Measurements from ENCODE around the gene GLRX3. TPM values are rescaled to one million over a fixed set of nuclear protein-coding genes. Genes with fewer than 3 reads are reported as not detected.
A peak's percentile ranks its signal among the peaks of the same experiment; 100 is the strongest.

Gene GLRX3
- total and polyA plus RNA-seq, 2 of the 13 experiments (the other 11 are each of a cell fraction or from before 2014, with no cell fraction given): 91.4 to 135 TPM

- CTCF ChIA-PET (ENCODE audit: low intra/inter-chr PET ratio, low total read pairs): no interaction called here
- no CpG with 5 or more reads among the region's 17 CpGs for WGBS (ENCODE audit: low lambda C conversion rate)
- no peak for TF ChIP-seq NCOA1 (CRISPR knock-in tag; IDR thresholded peaks at IDR 0.05)
- peak; percentile 54; the same call in 1 of the 2 replicates for TF ChIP-seq HNF1B (CRISPR knock-in tag; IDR thresholded peaks at IDR 0.05)
- no peak for TF ChIP-seq ZNF747 (CRISPR knock-in tag; IDR thresholded peaks at IDR 0.05; ENCODE audit: borderline replicate concordance)
- TF ChIP-seq NAIF1 (CRISPR knock-in tag; IDR thresholded peaks at IDR 0.05; ENCODE audit: borderline replicate concordance): 0 out of 2 replicates have a peak, but pooled peaks have one; percentile 1
- TF ChIP-seq ZBTB14 (CRISPR knock-in tag; IDR thresholded peaks at IDR 0.05): no peak
- TF ChIP-seq ZNF121 (CRISPR knock-in tag; IDR thresholded peaks at IDR 0.05): no peak
- 0 out of 2 replicates have a peak, but pooled peaks have one; percentile 52 for TF ChIP-seq PCBP1 (IDR thresholded peaks at IDR 0.05; ENCODE audit: borderline replicate concordance, low read depth, low read length)
- TF ChIP-seq ZNF383 (CRISPR knock-in tag; IDR thresholded peaks at IDR 0.05; ENCODE audit: borderline replicate concordance): no peak
- no peak for TF ChIP-seq SOX6 (IDR thresholded peaks at IDR 0.05)
- TF ChIP-seq SOX6 (CRISPR knock-in tag; IDR thresholded peaks at IDR 0.05): no peak
- TF ChIP-seq TAF15 (IDR thresholded peaks at IDR 0.05; ENCODE audit: low read depth, low read length, poor library complexity, severe bottlenecking): no peak
- TF ChIP-seq TRAFD1 (CRISPR knock-in tag; IDR thresholded peaks at IDR 0.05; ENCODE audit: borderline replicate concordance): no peak
- no peak for TF ChIP-seq PHB2 (IDR thresholded peaks at IDR 0.05; ENCODE audit: partially characterized antibody)
- TF ChIP-seq MAF1 (CRISPR knock-in tag; IDR thresholded peaks at IDR 0.05; ENCODE audit: borderline replicate concordance): no peak
- TF ChIP-seq ZNF740 (CRISPR knock-in tag; IDR thresholded peaks at IDR 0.05): no peak
- no peak for TF ChIP-seq IRF1 (CRISPR knock-in tag; IDR thresholded peaks at IDR 0.05; ENCODE audit: low read depth)
- no peak for TF ChIP-seq KMT2A (CRISPR knock-in tag; IDR thresholded peaks at IDR 0.05)
- no peak for TF ChIP-seq ATF5 (CRISPR knock-in tag; IDR thresholded peaks at IDR 0.05; ENCODE audit: low read depth)
These were observed 440 bp upstream of the GLRX3 start for GRCh38 chr10:130135676-130136225.

More at GRCh38 chr10:130135676-130136225, 440 bp upstream of the GLRX3 start:
- intact Hi-C loops (cut with micrococcal nuclease; ENCODE audit: unreplicated experiment): loop anchor here (1.0 kb wide), 1 partner anchor 25 kb away; the partner anchor contains the start of gene C10orf143
- FAIRE-seq: no peak
- Histone ChIP-seq H3K36me3 (replicated peaks in 1 of 2; ENCODE audit: control insufficient read depth in 1 of 2, insufficient read depth in 2 of 2, low read length in 2 of 2) (no peaks in the 10 kb centered on the region), H2AFZ (ENCODE audit: low read length) (no peak overlapping the region), H4K20me1 (ENCODE audit: insufficient read depth, low read length) (peaks cover 27% of the 10 kb centered on the region), H3K27me3 (ENCODE audit: control insufficient read depth in 1 of 2, insufficient read depth in 2 of 2, low read length in 2 of 2) (peaks cover 0 to 14% of the 10 kb centered on the region in 2 experiments; a peak in 2 of 5 replicates), H3K4me1 (ENCODE audit: insufficient read depth, low read length) (peaks cover 48% of the 10 kb centered on the region), H3K27ac (ENCODE audit: extremely low read length, insufficient read depth, low read length) (peak overlapping the region; percentile 81), H3K4me2 (ENCODE audit: low read depth, low read length) (peak overlapping the region; percentile 88), H3K4me3 (replicated peaks in 1 of 3; ENCODE audit: insufficient read depth in 1 of 3, low read depth in 2 of 3, low read length in 3 of 3) (peak overlapping the region; percentile 66 to 90 (median 74)), H3K9ac (ENCODE audit: insufficient read depth, low read depth, low read length) (peak overlapping the region; percentile 88), H3K79me2 (ENCODE audit: insufficient read depth, low read length) (peaks cover 42% of the 10 kb centered on the region), H3K9me3 (ENCODE audit: low read length) (no peaks in the 10 kb centered on the region)
- DNase-seq (ENCODE audit: low spot score): no peak
- in situ Hi-C loops (cut with HindIII; ENCODE audit: extremely low pct_ligation_motif_present, low pct_unique_long_range_greater_than_20kb): no loop called here
- POLR2A ChIA-PET: interaction anchor here (1.0 to 5.9 kb wide), 3 partner anchors 8 to 26 kb away, joined by 3 to 221 read pairs (median 4); partner anchors contain the start of gene C10orf143
- TSS peak; percentile 55 for BruUV-seq (replicated peaks)
- ATAC-seq: peak; percentile 36

Data from HepG2 (cell line).